ENCODE data around the gene SLC9A7.
"Not testable (repeated sequence)": the region's sequence is repeated elsewhere in the genome, so short reads cannot be mapped to it uniquely, and the experiment has no call there.

Gene SLC9A7
- total RNA-seq: 20.9 to 25.3 reads per million in 2 donors

DNA sequence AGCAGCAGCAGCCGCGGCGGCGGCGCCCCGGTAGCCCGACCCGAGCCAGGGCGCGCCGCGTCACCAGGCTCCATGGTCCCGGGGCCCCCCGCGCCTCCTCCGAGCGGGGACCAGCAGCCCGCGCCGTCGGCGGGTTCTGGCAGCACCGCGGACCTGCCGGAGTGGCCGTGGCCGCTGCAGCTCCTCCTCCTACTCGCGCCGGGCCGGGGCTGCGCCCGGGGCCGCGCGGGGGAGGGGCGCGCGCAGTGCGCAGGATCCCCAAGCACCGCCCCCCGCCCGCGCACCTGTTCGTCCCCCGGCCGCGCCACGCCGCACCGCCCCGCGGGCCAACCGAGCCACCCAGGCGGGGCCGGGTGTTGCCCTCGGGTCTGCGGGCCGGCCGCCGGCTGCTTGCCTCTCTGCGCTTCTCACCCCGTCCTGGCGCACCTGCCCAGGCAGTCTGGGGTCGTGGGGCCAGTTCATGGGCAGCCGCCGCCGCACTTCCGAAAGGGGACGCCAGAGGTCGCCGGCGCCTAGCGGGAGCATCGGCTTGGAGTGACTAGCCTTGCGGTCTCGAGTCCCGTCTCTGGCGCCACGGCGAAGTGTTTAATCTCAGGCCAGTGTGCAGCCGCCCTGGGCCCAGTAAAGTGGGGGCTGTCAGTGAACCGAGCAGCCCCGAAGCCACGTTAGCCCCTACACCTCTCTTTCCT, at the start of gene SLC9A7:
SLC9A7 (minus strand) TSS at position 163 of the 689 bp plus-strand sequence; CDS start at position 74, 89 bp downstream.
- DNase-seq: peak; percentile 50 to 80 (median 66)

DNA sequence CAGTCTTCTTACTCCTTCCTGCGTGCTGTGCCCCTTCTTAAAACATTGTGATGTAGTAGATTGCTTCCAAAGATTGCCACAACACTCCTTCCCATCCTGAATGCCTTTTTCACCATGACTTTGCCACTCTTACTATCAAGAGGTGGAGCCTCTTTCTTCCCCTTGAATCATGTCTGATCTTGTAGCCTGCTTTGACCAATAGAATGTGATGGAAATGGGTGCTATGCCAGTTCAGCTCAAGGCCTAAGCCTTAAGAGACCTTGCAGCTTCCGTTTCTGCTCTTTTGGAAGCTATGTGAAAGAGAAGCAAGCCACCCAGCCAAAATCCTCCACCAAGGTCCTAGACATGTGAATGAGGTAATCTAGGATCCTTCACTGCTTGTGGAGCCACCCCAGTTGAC, 46.4 kb upstream of the SLC9A7 start:
- DNase-seq: no peak

DNA sequence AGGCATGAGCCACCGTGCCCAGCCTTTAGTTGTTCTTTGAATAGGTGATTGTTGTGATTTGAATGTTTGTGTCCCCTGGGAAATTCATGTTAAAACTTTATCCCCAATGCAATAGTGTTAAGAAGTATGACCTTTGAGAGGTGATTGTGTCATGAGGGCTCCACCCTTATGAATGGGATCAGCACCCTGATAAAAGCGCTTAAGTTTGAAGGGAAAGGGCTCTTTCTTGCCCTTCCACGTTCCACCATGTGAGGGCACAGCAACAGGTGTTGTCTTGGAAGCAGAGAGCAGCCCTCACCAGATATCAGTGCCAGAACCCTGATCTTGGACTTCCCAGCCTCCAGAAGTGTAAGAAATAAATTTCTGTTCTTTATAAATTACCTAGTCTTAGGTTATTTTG, 44.2 kb upstream of the SLC9A7 start:
- DNase-seq: no peak

DNA sequence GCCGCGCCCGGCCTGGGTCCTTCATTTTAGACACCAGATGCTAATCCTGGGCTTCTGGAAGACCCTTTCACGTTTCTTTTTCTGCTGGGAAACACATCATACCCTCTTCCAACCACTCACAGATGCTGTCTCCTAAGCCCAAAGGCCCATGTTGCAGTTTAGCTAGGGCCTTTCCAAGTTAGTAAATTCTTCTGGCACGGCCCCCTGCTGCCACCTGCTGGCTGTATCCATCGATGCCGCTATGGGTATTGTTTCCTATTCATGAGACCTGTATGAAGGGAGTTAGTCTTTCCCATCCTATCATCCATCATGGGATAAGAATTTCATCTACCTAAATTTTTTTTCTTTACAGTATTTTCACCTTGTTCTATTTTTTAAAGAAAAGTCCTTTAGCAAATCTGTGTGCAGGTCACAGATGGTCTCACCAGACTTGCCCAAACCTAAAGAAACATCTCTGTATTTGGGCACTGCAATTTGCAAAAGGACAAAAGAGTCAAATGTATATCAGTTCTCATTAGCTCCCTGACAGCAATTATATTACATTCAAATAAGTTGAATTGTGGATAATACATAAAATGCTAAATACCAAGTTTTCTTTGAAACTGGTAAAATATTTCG, 37.8 kb upstream of the SLC9A7 start:
- DNase-seq: peak; percentile 7 to 63 (median 50)

DNA sequence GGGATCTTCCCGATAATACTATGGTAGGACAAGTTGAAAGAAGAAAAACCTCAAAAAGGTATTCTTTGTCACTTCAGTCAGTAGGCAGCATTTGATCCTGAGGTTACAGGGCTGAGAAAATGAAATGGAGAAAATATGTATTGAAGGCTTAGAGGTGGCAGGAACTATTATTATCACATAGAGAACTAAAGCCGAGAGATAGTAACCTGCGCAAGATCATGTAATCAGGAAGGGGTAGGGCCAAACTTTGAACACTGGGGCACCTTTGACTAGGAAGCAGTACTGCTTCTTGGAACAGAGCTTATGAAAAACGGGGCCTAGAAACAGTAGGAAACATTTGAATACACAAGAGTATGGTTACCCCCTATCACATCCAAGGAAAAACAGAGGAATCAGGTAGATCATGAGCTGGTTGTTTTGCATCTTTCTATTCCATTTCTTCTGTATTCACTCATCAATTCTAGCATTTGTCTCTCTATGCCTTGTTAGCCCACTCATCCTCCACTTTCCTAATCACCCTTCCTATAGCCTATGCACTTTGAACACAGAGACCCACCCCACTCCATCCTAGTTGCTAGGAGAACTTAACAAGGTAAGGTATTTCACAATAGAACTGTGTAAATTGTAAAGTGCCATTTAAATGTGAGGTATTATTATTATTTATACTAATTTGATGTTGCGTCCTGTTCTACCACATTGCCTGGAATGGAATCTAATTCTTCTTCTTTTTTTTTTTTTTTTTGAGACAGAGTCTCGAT, 34.6 kb upstream of the SLC9A7 start:
- no peak for DNase-seq

DNA sequence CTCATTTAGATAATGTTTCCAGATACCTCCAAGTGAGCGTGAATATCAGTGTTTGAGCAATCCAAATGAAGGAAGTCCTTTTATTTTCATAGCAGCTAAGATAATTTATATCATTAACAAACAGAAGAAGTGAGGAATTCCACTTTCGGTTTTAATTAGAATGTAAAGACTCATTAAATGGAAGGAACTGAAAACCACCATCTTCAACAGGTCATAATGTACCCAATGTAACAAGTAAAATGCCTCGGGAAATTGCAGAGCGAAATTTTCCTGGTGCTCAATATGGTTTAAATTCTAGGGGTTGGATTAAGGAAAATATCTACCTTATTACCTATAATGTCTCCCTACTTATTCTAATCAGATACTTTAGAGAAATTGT, 33.9 kb upstream of the SLC9A7 start:
- no peak for DNase-seq

DNA sequence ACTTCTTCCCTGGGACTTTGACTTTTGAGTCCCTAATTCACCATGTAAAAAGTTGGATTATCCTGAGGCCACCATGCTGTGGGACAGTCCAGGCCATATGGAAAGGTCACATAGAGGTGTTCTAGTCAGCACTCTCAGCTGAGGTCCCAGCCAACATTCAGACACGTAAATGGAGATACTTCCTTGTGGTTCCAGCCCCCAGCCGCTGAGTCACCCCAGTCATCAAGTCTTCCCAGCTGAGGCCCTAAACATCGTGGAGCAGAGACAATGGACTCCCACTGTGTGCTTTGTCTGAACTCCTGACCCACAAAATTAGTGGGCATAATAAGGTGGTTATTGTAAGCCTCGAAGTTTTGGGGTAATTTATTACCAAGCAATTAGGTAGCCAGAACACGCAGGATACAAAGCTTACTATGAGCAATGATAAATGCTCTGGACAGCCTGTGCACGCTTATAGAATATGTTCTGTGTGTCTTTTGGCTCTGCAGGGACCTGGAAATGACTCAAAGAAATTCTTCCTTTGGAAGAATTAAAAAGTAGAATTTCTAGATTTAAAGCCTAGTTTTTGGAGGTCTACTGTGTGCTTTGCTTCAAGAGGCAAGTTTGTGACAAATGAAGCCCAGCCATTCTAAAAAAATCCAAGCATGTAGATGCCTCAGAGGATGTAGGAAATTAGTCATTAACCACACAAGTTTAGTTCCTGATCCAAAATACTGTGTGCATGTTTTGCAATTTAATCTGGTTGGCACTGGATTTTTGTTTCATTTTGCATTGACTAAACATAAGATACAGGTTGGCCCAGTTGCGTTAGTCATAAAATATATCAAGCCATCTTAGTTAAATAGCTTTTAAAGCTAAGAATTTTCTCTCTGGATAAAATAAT, 33.2 kb upstream of the SLC9A7 start:
- DNase-seq: peak in 1 of 5 experiments; percentile 79

DNA sequence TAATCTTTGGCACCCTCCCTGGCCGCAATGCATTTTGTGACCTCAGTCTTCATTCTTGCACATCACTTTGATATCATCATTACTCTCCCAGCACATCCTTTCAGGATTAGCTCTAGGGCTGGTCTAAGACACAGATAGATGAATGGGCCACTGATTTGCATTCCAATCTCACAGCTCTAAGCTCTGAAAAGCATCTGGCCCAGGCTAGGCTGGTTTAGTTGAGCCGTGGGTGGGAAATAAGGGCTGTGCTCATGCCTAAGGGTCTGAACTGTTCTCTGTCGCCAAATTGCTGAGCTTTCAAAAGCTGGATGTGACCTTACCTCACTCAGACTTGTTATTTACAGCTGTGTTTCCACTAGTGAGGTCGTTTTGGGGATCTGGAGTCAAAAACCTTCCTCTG, 30.0 kb upstream of the SLC9A7 start:
- no peak for DNase-seq

DNA sequence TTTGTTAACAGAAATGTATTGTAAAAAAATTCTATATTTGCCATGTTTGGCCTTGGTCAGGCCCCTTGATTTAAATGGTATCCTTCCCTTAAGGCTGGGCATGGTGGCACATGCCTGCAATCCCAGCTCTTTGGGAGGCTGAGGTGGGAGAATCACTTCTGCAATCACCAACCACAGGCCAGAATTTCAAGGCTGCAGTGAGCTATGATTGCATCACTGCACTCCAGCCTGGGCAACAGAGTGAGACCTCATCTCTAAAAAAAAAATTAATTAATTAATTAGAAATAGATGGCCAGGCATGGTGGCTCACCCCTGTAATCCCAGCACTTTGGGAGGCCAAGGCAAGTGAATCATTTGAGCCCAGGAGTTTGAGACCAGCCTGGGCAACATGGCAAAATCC, 25.5 kb upstream of the SLC9A7 start:
- not testable (repeated sequence) for DNase-seq

DNA sequence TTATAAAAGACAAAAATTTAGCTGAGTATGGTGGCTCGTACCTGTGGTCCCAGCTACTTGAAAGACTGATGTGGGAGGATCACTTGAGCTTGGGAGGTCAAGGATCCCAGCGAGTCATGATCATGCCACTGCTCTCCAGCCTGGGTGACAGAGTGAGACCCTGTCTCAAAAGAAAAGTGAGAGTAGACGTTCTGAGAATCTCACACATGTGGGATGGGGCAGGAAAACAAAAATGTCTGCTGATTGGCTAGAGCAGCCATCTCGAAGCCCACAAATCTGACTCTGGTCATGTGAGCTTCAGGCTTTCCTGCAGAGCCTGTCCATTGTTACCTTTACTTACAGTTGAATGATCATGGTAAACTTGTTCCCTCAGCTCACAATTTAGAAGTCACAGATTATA, 23.1 kb upstream of the SLC9A7 start:
- no peak for DNase-seq

DNA sequence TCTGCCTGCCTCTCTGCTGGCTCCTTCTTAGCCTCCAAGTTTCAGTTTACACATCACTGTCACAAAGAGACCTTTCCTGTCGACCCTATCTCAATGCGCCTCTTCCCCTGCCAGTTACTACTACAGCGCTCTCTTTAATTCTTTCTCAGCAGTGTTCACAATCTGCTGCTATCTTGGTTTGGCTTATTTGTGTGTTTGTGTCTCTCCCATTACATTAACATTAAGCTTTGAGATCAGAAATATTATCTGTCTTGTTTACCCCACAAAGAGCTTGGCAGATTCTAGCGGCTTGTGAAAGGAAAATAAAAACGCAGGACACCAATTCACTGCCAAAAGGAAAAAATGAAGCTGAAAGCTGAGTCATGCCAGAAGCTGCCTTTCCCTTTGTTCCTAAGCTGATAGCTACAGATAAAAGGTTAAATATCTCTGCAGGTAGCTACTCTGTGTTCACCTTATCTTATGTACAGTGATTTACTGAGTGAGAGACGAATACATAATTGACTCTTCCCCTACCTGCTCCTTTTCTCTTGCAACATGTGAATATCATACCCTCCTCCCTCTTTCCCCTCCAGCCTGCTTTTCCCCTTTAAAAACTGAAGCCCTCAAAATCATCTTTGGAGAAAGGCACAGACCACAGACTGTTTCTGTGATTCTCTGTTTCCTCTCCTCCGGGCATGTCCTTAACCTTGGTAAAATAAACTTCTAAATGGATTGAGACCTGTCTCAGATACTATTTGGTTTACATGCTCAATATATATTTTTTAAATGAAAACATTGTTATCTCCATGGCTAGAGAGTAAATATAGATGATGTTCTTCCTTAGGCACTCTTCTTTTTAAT, 19.3 kb upstream of the SLC9A7 start:
- peak in 1 of 5 experiments; percentile 11 for DNase-seq

DNA sequence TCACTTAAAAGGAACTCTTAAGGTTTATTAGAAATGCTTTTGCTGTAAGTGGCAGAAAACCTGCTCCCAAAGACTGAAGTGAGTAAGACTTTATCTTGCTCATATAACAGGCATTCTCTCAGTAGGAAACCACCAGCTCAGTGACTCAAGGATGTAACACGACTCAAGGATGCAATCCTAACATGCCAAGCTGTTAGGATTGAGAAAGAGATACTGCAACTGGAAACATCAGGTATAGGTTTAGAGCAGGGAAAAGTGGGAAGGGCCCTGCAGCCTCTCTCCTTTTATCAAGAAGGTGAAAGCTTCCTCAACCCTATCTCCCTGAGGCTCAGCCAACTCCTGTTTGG, 11.9 kb upstream of the SLC9A7 start:
- DNase-seq: no peak

DNA sequence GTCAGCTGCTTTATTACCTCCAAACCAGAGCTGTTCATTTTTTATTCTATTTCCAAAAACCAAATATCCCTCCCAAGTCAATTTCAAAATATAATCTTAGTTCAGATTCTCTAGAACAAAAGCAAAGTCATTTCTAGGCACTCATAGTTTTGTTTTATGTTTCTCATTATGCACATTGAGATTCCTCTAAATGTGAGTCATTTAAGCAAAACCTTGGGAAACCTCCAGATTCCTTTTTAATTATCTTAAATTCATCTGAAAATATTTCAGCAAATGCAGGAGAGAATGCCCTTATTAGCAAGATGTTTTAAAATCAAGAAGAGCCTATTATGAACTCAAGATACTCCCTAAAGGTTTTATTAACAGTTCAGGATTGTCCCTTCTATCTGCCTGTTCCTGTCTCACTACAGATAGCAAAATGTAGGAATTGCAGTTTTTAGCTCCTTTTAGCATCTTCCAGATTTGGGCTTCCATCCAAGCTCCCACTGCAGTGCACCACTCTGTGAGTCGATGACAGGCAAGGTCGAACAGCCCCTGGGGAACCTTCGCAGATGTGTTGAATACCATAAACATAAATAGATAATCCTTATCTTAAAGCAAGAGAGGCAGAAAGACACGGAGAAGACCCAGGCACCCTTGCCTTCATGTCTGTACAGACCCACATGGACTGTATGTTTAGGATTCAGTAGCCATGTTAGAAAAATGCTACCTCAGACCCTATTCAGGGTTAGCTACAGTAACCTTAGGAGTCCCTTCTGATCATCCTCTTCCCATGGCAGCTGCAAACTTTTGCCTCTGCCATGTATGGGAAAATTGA, 11.3 kb upstream of the SLC9A7 start:
- DNase-seq: no peak

DNA sequence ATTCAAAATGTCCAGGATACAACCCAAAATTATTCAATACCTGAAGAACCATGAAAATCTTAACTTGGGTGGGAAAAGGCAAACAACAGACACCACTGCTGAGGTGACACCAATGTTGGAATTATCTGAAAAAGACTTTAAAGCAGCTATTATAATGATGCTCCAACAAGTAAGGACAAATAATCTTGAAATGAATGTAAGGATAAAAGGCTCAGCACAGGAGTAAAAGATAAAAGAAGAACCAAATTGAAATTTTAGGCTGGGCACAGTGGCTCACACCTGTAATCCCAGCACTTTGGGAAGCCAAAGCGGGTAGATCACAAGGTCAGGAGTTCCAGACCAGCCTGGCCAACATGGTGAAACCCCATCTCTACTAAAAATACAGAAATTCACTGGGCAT, 4.0 kb upstream of the SLC9A7 start:
- DNase-seq: no peak

DNA sequence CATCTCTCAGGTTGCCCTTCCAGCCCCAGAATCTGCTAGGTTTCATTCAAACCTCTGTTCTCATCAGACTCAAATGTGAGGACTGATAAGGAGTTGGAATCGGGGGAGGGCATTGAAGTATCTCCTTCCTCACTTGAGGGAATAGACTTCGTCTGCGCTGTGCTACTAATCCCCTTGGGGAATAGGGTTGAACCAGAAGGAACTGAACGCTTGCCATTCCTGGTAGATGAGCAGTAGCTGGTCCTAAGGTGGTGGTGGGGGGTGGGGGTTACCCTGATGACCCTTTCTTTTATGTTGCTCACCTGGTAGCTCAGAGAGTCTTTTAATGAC, 692 bp upstream of the SLC9A7 start:
- no peak for DNase-seq

DNA sequence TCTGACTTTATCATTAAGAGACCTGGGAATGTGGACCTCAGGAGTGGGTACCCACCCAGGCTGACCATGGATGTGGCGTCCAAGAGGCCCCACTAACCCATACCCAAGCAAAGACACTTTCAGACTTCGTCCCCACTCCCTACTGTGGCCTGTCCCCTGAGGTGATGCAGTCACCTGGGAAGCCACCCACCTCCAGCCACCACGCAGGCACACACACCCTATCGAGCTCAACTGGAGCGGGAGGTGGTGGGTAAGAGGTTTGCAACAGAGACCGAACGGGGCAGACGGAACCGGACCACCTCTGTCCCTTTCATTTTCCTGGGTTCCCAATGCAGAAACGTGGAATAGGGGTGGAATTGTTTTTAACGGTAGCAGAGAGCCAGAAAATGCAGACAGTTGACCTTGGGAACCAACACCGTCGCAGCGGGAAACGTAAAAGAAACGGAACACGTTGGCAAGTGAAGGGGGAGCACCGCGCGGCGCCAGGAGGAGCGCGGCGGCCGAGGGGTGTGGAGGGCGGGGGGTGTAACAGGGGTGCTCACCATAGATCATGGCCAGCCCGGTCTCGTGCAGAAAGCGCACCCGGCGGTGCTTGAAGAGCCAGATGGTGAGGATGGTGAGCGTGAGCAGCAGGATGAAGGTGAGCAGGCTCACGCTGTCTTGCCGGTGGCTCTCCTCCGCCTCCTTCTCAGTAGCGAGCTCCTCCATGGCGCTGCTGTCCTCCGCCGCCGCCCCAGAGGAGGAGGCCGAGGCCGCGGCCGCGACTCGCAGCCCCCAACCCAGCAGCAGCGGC, 559 bp downstream of the SLC9A7 start:
- peak in 2 of 5 experiments; percentile 4 to 58 for DNase-seq

DNA sequence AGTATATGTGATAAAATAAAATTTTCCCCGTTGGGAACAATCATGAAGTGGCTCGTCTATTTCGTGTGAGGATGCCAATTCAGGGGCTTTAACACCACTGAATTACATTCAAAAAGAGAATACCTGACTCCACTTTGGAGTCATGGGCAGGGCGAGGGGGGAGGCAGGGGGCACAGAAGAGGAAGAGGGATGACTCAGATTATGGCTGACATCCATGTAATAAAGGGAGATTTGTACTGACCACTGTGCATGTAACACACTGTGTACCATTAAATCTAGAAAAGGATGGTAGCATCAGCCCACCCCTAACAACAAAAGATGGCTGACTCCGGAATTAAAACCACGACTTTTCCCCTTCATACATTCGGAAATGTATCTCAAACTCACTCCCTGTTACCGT, 1.3 kb downstream of the SLC9A7 start:
- DNase-seq: peak in 1 of 5 experiments; percentile 5

DNA sequence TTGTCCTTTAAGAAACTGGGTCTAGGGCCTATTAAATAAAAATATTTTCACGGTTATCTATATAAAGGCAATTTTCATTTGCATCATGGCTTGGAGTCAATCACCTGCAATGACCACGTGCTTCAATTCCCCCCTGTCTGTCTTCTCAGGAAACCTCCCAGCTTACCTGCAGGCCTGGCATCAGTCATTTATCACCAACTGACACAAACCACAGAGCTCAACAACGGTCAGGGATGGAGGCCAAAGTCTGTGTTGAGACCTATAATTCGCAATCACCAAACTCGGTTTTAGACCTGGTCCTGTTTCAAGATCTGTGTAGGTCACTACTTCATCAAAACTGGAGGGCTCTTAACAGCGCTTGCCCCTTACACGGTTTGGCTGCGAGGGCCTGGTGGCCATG, 1.9 kb downstream of the SLC9A7 start:
- DNase-seq: peak in 1 of 5 experiments; percentile 10

DNA sequence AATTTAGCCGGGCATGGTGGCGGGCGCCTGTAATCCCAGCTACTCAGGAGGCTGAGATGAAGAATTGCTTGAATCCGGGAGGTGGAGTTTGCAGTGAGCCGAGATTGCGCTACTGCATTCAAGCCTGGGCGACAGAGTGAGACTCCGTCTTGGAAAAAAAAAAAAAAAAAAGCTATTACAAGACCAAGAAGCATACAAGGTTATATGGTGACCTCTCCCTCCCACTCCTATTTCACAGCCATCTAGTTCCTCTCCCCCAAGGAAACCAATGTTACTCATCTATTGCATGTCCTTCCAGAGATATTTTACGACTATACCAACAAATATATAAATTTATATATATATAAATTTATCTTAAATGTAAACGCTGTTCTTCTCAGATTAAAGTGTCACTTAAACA, 3.2 kb downstream of the SLC9A7 start:
- no peak for DNase-seq

DNA sequence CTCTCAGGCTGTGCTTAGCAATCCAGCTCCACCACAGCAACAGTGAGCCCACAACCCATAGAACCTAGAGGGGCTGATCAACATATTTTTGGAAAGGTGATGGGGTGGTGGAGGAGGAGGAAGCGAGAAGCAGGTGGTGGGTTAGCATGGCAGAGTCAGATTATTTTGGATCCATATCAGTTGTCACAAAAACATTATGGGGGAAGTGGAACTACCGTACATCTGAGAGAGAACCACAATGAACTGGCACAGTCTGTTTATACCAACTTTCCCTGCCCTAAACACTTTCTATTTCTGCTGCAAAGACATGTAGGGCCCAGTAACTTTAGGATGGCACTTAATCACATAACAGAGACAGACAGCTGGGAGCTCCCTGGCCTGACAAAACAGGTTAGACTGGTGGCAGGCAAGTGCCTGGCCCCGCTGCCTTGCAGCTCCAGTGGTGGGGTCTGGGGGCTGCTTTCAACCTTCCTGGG, 4.3 kb downstream of the SLC9A7 start:
- peak in 1 of 5 experiments; percentile 65 for DNase-seq

Data from T-helper 2 cell (primary cell).